Measurements from ENCODE around the gene SSTR4.

Gene SSTR4

DNA sequence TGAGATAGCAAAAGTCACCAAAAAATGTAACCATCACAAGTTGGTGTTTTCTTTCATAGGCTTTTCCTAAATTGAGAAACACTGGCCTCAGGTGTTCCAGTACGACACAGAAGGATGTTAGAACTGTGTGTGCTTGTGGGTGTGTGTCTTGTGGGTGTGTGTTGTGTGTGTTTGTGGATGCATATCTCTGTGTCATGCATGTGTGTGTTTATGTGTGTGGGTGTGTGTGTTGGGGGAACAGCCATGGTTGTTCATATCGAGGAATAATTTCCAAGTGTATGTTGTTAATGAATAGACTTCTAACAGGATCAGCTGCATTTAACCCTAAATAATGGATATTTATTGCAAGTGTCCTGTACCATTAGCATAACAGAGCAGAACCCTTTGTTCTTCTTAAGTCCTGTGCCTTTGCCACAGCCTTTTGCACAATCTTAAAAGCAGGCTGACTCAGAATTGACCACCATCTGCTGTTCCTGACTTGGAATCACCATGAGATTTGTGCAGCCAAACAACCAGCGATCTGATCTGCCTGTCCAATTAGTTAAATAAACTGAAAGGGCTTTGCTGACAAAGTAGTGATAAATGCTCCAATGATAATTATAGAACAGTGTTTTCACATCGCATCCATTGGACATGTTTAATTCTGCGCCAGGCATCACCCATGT, 43.4 kb downstream of the SSTR4 start:
- H3K36me3 Mint-ChIP-seq = no peaks in the 10 kb centered on the region
- H3K27ac Mint-ChIP-seq = no peak overlapping the region
- peaks cover 15% of the 10 kb centered on the region for H3K27me3 Mint-ChIP-seq
- no peaks in the 10 kb centered on the region for H3K9me3 Mint-ChIP-seq
- CTCF ChIA-PET = no interaction called here
- no peak for DNase-seq
- H3K4me3 Mint-ChIP-seq = no peak overlapping the region
- no peaks in the 10 kb centered on the region for H3K4me1 Mint-ChIP-seq

GRCh38 chr20:23079016-23079351, 43.9 kb downstream of the SSTR4 start:
- H3K27me3 Mint-ChIP-seq = peaks cover 15% of the 10 kb centered on the region
- CTCF ChIA-PET = interaction anchor here (1.1 kb wide), 1 partner anchor 16 kb away, joined by 3 read pairs; no protein-coding TSS in a partner anchor
- H3K9me3 Mint-ChIP-seq = no peaks in the 10 kb centered on the region
- DNase-seq = no peak
- no peaks in the 10 kb centered on the region for H3K36me3 Mint-ChIP-seq
- H3K27ac Mint-ChIP-seq = no peak overlapping the region
- H3K4me3 Mint-ChIP-seq = no peak overlapping the region
- H3K4me1 Mint-ChIP-seq = no peaks in the 10 kb centered on the region

DNA sequence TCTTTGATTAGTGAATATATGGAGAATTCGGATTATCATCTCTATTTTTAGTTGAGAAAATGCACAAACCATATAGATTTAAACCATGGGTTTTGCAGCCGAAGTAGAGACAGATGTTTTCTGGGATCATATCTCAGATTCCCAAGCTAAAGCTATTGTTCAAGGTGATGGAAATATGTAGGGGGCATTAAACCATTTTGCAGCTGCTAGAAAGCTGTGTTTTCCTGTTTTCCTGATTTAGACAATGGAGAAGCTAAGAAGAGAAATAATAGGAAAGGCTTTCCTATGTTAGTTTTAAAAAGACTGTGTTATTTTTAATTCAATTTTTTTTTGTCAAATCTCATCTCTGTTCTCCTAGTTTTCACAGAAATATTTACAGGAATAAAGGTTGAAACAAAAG, 44.8 kb downstream of the SSTR4 start:
- H3K27ac Mint-ChIP-seq = no peak overlapping the region
- H3K27me3 Mint-ChIP-seq = peaks cover 24% of the 10 kb centered on the region
- no peaks in the 10 kb centered on the region for H3K9me3 Mint-ChIP-seq
- DNase-seq = no peak
- CTCF ChIA-PET = interaction anchor here (1.1 kb wide), 1 partner anchor 15 kb away, joined by 3 read pairs; no protein-coding TSS in a partner anchor
- no peaks in the 10 kb centered on the region for H3K4me1 Mint-ChIP-seq
- no peak overlapping the region for H3K4me3 Mint-ChIP-seq
- H3K36me3 Mint-ChIP-seq = no peaks in the 10 kb centered on the region

DNA sequence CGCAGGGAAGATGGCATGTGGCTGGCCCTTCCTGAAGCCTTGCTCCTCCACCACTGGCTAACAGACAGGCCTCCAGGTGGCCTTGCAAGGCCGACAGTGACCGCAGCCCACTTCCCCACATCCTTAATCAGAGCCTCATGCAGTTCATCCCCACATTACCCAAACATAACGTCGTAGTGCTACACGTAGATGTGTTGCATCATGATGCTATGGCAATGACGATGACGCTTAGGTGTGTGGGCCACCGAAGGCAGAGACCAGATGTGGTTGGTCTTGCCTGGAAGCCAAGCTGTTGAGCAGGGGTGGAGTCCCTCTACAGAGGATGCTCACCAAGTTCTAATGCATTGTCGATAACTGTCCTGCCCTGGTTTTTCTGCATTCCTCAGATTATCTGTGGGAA, 45.4 kb downstream of the SSTR4 start:
- no peaks in the 10 kb centered on the region for H3K9me3 Mint-ChIP-seq
- peaks cover 24% of the 10 kb centered on the region for H3K27me3 Mint-ChIP-seq
- no peaks in the 10 kb centered on the region for H3K36me3 Mint-ChIP-seq
- H3K4me1 Mint-ChIP-seq = no peaks in the 10 kb centered on the region
- H3K27ac Mint-ChIP-seq = no peak overlapping the region
- CTCF ChIA-PET = no interaction called here
- DNase-seq = no peak
- no peak overlapping the region for H3K4me3 Mint-ChIP-seq

GRCh38 chr20:23081263-23081819, 46.2 kb downstream of the SSTR4 start:
- no peak overlapping the region for H3K27ac Mint-ChIP-seq
- no peak overlapping the region for H3K4me3 Mint-ChIP-seq
- H3K4me1 Mint-ChIP-seq = peaks cover 3% of the 10 kb centered on the region

GRCh38 chr20:23082846-23083552, 47.9 kb downstream of the SSTR4 start:
- CTCF ChIA-PET = no interaction called here
- Mint-ChIP-seq H3K27ac (no peak overlapping the region), H3K36me3 (no peaks in the 10 kb centered on the region), H3K27me3 (peaks cover 27% of the 10 kb centered on the region), H3K9me3 (no peaks in the 10 kb centered on the region), H3K4me3 (no peak overlapping the region), H3K4me1 (peaks cover 8% of the 10 kb centered on the region)
- DNase-seq = no peak

More at GRCh38 chr20:23081263-23081819, 46.2 kb downstream of the SSTR4 start:
- no peaks in the 10 kb centered on the region for H3K36me3 Mint-ChIP-seq
- H3K27me3 Mint-ChIP-seq = peaks cover 24% of the 10 kb centered on the region
- CTCF ChIA-PET = no interaction called here
- DNase-seq = no peak
- no peaks in the 10 kb centered on the region for H3K9me3 Mint-ChIP-seq

- Mint-ChIP-seq H3K27me3 (peaks cover 27% of the 10 kb centered on the region), H3K36me3 (no peaks in the 10 kb centered on the region), H3K4me3 (no peak overlapping the region), H3K9me3 (no peaks in the 10 kb centered on the region), H3K4me1 (peaks cover 8% of the 10 kb centered on the region), H3K27ac (no peak overlapping the region)
- DNase-seq = no peak
- CTCF ChIA-PET = no interaction called here
These were observed 48.6 kb downstream of the SSTR4 start for GRCh38 chr20:23083553-23084220.

DNA sequence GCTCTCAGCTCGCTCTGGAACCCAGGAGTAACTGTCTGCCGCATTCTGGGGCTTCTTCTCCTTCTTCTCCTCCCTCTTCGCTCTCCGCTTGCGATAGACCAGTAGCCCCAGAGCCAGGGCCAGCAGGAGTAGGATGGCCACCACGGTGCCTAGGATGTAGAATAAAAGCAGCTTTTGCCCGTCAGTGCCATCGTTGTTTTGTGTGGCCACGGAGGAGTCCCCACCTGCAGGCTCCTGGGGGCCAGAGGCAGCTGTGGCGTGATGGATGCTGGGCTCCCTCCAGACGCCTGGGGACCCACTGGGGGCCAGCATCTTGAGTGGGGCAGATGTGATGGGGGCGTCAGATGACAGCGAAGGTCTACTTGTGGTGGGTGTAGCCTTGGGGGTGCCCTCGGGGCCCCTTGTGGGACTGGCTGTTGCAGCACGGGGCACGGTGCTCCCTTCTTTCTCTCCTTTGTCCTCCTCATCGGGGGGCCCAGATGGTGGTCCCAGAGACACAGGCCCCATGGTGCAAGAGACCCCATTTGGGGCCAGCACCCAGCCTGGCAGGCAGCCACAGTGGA, 49.3 kb downstream of the SSTR4 start:
- no peak overlapping the region for H3K27ac Mint-ChIP-seq
- H3K9me3 Mint-ChIP-seq = no peaks in the 10 kb centered on the region
- H3K4me1 Mint-ChIP-seq = peaks cover 8% of the 10 kb centered on the region
- peaks cover 24% of the 10 kb centered on the region for H3K27me3 Mint-ChIP-seq
- no peak for DNase-seq
- CTCF ChIA-PET = no interaction called here
- H3K36me3 Mint-ChIP-seq = no peaks in the 10 kb centered on the region
- no peak overlapping the region for H3K4me3 Mint-ChIP-seq

DNA sequence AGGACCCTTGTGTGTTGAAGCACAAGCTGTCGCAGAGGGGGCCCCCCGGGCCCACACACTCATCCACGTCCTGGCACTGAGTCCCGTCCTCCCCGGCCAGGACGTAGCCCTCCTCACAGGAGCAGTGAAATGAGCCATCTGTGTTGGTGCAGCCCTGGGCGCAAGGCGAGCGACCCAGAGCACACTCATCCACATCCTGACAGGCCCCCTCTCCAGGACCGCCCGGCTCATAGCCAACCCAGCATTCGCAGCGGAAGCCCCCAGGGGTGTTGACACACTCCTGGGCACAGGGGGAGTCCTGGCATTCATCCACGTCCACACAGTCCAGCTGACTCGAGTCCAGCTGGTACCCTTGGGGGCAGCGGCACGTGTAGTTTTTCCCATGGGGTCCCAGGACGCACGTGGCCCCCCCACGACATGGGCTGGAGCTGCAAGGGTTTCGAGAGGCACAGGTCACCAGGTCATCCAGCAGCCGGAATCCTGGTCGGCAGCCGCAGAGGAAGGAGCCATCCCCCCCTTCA, 49.8 kb downstream of the SSTR4 start:
- peaks cover 8% of the 10 kb centered on the region for H3K4me1 Mint-ChIP-seq
- H3K27ac Mint-ChIP-seq = no peak overlapping the region
- no peaks in the 10 kb centered on the region for H3K9me3 Mint-ChIP-seq
- H3K36me3 Mint-ChIP-seq = no peaks in the 10 kb centered on the region
- H3K4me3 Mint-ChIP-seq = no peak overlapping the region
- CTCF ChIA-PET = no interaction called here
- no peak for DNase-seq
- peaks cover 24% of the 10 kb centered on the region for H3K27me3 Mint-ChIP-seq

DNA sequence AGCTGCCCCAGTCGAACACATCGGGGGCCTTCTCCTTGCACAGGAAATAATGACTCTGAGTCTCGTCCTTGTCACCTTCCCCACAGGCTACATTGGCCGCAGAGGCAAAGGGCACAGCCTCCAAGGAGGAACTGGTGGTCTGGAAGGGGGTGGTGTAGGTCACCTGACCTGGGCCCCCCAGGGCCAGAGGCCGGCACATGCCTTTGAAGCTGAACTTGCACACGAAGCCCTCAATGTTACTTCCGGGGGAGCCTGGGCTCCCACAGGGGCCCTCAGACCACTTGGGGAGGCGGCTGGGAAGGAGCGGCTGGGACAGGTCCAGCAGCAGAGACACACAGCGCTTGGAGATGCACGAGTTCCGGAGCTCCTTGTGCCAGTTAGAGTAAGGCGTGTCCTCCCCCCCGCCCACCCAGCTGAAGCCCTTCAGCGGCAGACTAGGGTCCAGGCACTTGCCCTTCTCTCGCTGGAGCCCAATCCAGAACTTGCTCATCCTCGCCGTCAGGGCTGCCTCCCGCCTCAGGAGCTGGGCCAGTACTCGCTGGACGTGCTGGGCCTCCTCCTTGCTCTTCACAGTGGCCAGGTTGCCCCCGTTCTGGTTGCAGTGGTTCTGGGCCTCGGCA, 50.4 kb downstream of the SSTR4 start:
- no peak overlapping the region for H3K27ac Mint-ChIP-seq
- CTCF ChIA-PET = interaction anchor here (1.4 kb wide), 1 partner anchor 34 kb away, joined by 6 read pairs; no protein-coding TSS in a partner anchor

GRCh38 chr20:23086056-23086566, 51.0 kb downstream of the SSTR4 start, which contains the start of gene CD93:
Gene CD93 (minus strand): TSS chr20:23086324. CDS start chr20:23086192, 132 bp downstream.
- CTCF ChIA-PET = interaction anchor here (0.9 to 1.4 kb wide), 2 partner anchors 35 to 72 kb away, joined by 3 to 6 read pairs; no protein-coding TSS in a partner anchor
- DNase-seq = peak; percentile 40
- H3K4me1 Mint-ChIP-seq = peaks cover 8% of the 10 kb centered on the region
- H3K27me3 Mint-ChIP-seq = peaks cover 25% of the 10 kb centered on the region
- no peak within 1 kb of the TSS for H3K27ac Mint-ChIP-seq
- no peaks in the 10 kb centered on the region for H3K36me3 Mint-ChIP-seq
- H3K9me3 Mint-ChIP-seq = no peaks in the 10 kb centered on the region
- H3K4me3 Mint-ChIP-seq = no peak within 1 kb of the TSS

More for the DNA sequence above, 50.4 kb downstream of the SSTR4 start:
- H3K4me3 Mint-ChIP-seq = no peak overlapping the region
- H3K4me1 Mint-ChIP-seq = peaks cover 8% of the 10 kb centered on the region
- no peaks in the 10 kb centered on the region for H3K36me3 Mint-ChIP-seq
- peaks cover 26% of the 10 kb centered on the region for H3K27me3 Mint-ChIP-seq
- no peaks in the 10 kb centered on the region for H3K9me3 Mint-ChIP-seq
- no peak for DNase-seq

GRCh38 chr20:23086931-23087411, 51.9 kb downstream of the SSTR4 start:
- H3K27ac Mint-ChIP-seq = no peak overlapping the region
- CTCF ChIA-PET = interaction anchor here (0.9 to 1.4 kb wide), 2 partner anchors 36 to 72 kb away, joined by 3 to 6 read pairs; no protein-coding TSS in a partner anchor
- no peaks in the 10 kb centered on the region for H3K9me3 Mint-ChIP-seq
- H3K4me3 Mint-ChIP-seq = no peak overlapping the region
- H3K36me3 Mint-ChIP-seq = no peaks in the 10 kb centered on the region
- H3K27me3 Mint-ChIP-seq = peaks cover 24% of the 10 kb centered on the region
- no peak for DNase-seq
- peaks cover 8% of the 10 kb centered on the region for H3K4me1 Mint-ChIP-seq

GRCh38 chr20:23087587-23088251, 52.6 kb downstream of the SSTR4 start:
- Mint-ChIP-seq H3K27me3 (peaks cover 21% of the 10 kb centered on the region), H3K4me1 (peaks cover 8% of the 10 kb centered on the region), H3K36me3 (no peaks in the 10 kb centered on the region), H3K4me3 (no peak overlapping the region), H3K27ac (no peak overlapping the region), H3K9me3 (no peaks in the 10 kb centered on the region)
- DNase-seq = no peak
- CTCF ChIA-PET = no interaction called here
